Endothelial cell of umbilical vein (primary cell): ENCODE data around the gene DHX35. TPM values are rescaled to one million over a fixed set of nuclear protein-coding genes. Genes with fewer than 3 reads are reported as not detected.

Experiments used
- BruUV-seq: library from RNA; stranded (reverse); fragments of 400-500 nt; replicated peaks from 2 replicates; lab custom pipeline; 2021; lab: Mats Ljungman, UMichigan
- CTCF ChIA-PET: fragments of 300-600, 350-600 bp; sonication (Branson Sonifier 250); formaldehyde crosslinking; loops from one replicate; lab custom pipeline; 2021; ENCODE audit warnings: antibody characterized with exemption, inconsistent platforms; lab: Charles Lee
- POLR2A ChIA-PET: fragments of 300-600, 350-600 bp; sonication (Branson Sonifier 250); formaldehyde crosslinking; loops from one replicate; lab custom pipeline; 2021; ENCODE audit warnings: antibody characterized with exemption, inconsistent platforms; lab: Charles Lee
- DNase-seq: peaks from one replicate; pipeline ENCODE4 v3.0.0-alpha.2; 2011; ENCODE audit warnings: low read depth, low spot score
- FAIRE-seq: peaks from 2 replicates; lab custom pipeline; 2011; peaks lifted over from hg19 to GRCh38; lab: Jason Lieb, UNC
- H2AFZ ChIP-seq: 2 replicates; pipeline ENCODE4 v1.6.0; 2012; ENCODE audit warnings: low read depth, low read length, control low read depth, inconsistent platforms
- H3K27ac ChIP-seq: 2 replicates; pipeline ENCODE4 v1.5.1; 2011; ENCODE audit warnings: low read depth, mild to moderate bottlenecking, control low read depth, low read length, moderate library complexity; ENCODE audit not compliant: insufficient read depth
- H3K27me3 ChIP-seq, 2 experiments: 2 replicates each; pipeline versions ENCODE4 v1.6.0 to v1.6.1; 2011; ENCODE audit warnings: low read length in 2 of 2, mixed read lengths in 1 of 2; ENCODE audit not compliant: control insufficient read depth in 2 of 2, insufficient read depth in 2 of 2
- H3K36me3 ChIP-seq, 2 experiments: 2 replicates in 1 of 2; 3 replicates in 1 of 2; pipeline ENCODE4 v1.5.1; 2011; ENCODE audit warnings: low read length in 2 of 2, mild to moderate bottlenecking in 1 of 2, moderate library complexity in 1 of 2; ENCODE audit not compliant: control insufficient read depth in 2 of 2, insufficient read depth in 2 of 2; ENCODE audit errors: extremely low read depth in 1 of 2
- H3K4me1 ChIP-seq: 3 replicates; pipeline ENCODE4 v1.5.1; 2011; ENCODE audit warnings: mild to moderate bottlenecking, low read length; ENCODE audit not compliant: control insufficient read depth, insufficient read depth; ENCODE audit errors: extremely low read depth
- H3K4me2 ChIP-seq: 2 replicates; pipeline ENCODE4 v1.6.1; 2011; ENCODE audit warnings: low read length, control low read depth, mixed read lengths; ENCODE audit not compliant: insufficient read depth
- H3K4me3 ChIP-seq, 3 experiments: fragments of 200-600 bp in 1 of 3; sonication (generic), shearing (Covaris generic) in 1 of 3; replicated peaks in 1 of 3; 2 replicates each; pipeline ENCODE4 v1.5.1; 2011 to 2016; ENCODE audit warnings: control low read depth in 3 of 3, low read length in 3 of 3, mild to moderate bottlenecking in 2 of 3, inconsistent platforms in 1 of 3, low read depth in 1 of 3, moderate library complexity in 1 of 3; ENCODE audit not compliant: insufficient read depth in 1 of 3
- H3K79me2 ChIP-seq: 2 replicates; pipeline ENCODE4 v1.6.0; 2012; ENCODE audit warnings: low read length, inconsistent platforms; ENCODE audit not compliant: control insufficient read depth, insufficient read depth
- H3K9ac ChIP-seq: replicated peaks from 2 replicates; pipeline ENCODE3; 2011; ENCODE audit warnings: low read length, control low read depth; ENCODE audit not compliant: insufficient read depth; ENCODE audit errors: extremely low read depth
- H3K9me1 ChIP-seq: replicated peaks from 3 replicates; pipeline ENCODE4 v1.6.0; 2011; ENCODE audit warnings: mild to moderate bottlenecking, low read length; ENCODE audit not compliant: control insufficient read depth, insufficient read depth; ENCODE audit errors: extremely low read depth
- H3K9me3 ChIP-seq: replicated peaks from 2 replicates; pipeline ENCODE4 v1.5.1; 2012; ENCODE audit warnings: low read length, inconsistent platforms; ENCODE audit not compliant: control insufficient read depth, insufficient read depth
- H4K20me1 ChIP-seq: replicated peaks from 2 replicates; pipeline ENCODE3; 2011; ENCODE audit warnings: mild to moderate bottlenecking, low read length; ENCODE audit not compliant: control insufficient read depth, insufficient read depth; ENCODE audit errors: extremely low read depth
- FOS ChIP-seq: IDR thresholded peaks from 2 replicates; pipeline ENCODE4 v1.6.1; 2011; ENCODE audit warnings: mild to moderate bottlenecking, low read length, moderate library complexity, borderline replicate concordance; ENCODE audit not compliant: insufficient read depth
- GATA2 ChIP-seq: IDR thresholded peaks from 2 replicates; pipeline ENCODE4 v1.7.0; 2011; ENCODE audit warnings: low read depth, mild to moderate bottlenecking, moderate library complexity, mixed read lengths, low read length; ENCODE audit not compliant: insufficient read length, insufficient read depth
- JUN ChIP-seq: IDR thresholded peaks from 2 replicates; pipeline ENCODE4 v1.6.1; 2011; ENCODE audit warnings: borderline replicate concordance, low read depth; ENCODE audit not compliant: insufficient read length, insufficient read depth
- MYC ChIP-seq: IDR thresholded peaks from one replicate; pipeline ENCODE4 v1.6.1; 2011; ENCODE audit warnings: mild to moderate bottlenecking, low read depth, low read length
- POLR2A ChIP-seq: IDR thresholded peaks from 2 replicates; pipeline ENCODE4 v1.6.1; 2012; ENCODE audit warnings: low read depth, mild to moderate bottlenecking, control low read depth, low read length
- POLR2AphosphoS5 ChIP-seq: IDR thresholded peaks from 2 replicates; pipeline ENCODE4 v1.6.1; 2012; ENCODE audit warnings: low read depth, mild to moderate bottlenecking, control low read depth, low read length, moderate library complexity; ENCODE audit not compliant: insufficient read depth
- dilution Hi-C: fragments of 300-500 bp; cut with MboI; formaldehyde crosslinking; loops from one replicate; pipeline ENCODE4 v1.15.0; 2019; ENCODE audit warnings: low sequenced_read_pairs; ENCODE audit not compliant: extremely low pct_ligation_motif_present
- intact Hi-C: fragments of 100-400 bp; cut with micrococcal nuclease; formaldehyde crosslinking; loops from one replicate; pipeline ENCODE4 v1.10.0; 2022
- polyA plus RNA-seq, 4 experiments: library from polyadenylated mRNA; depleted of rRNA in 3 of 4; stranded (reverse) in 3 of 4; unstranded in 1 of 4; fragments of >200 nt; gene quantifications; 2 replicates each; pipeline versions ENCODE4 v1.2.1 to v1.2.3, GENCODE V29; 2011 to 2012; ENCODE audit warnings: missing spikeins in 1 of 4
- total RNA-seq: library from RNA; stranded (reverse); gene quantifications from 2 replicates; pipeline ENCODE4 v1.2.3, GENCODE V29; 2021
- TF ChIP-seq, protein P1 (sequence below), 2 donors: IDR thresholded peaks; 1 replicate in 1 of 2; 2 replicates in 1 of 2; pipeline ENCODE4 v1.5.1; 2011; ENCODE audit warnings: low read length in 2 of 2, mild to moderate bottlenecking in 2 of 2, moderate library complexity in 2 of 2, control low read depth in 1 of 2, inconsistent platforms in 1 of 2, low read depth in 1 of 2; ENCODE audit not compliant: insufficient read depth in 1 of 2; ENCODE audit errors: extremely low read depth in 1 of 2

Gene DHX35
- total and polyA plus RNA-seq, 2 donors (not counting 3 experiments of a cell fraction or from before 2014, with no cell fraction given), result 10.0 to 13.0 TPM

DNA sequence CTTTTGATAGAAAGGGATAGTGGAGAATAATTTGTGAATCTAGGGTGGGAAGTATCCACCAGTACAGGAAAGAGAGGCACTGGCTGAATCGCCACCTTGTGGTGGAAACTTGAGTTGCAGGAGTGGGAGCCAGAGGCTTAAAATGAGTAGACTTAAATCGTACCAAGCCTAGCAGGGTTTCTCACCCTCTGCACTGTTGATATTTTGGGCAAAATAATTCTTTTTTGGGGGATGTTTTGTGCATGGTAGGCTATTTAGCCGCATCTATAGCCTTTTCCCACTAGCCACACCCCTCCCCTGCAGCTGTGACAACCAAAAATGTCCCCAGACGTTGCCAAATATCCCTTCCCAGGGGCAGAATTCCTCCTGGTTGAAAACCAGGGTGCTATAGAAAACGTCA lies 119.1 kb downstream of the DHX35 start:
- TF ChIP-seq GATA2 (no peak), POLR2A (no peak), MYC (no peak), FOS (no peak), POLR2AphosphoS5 (no peak), JUN (no peak)
- TF ChIP-seq, protein P1, sequence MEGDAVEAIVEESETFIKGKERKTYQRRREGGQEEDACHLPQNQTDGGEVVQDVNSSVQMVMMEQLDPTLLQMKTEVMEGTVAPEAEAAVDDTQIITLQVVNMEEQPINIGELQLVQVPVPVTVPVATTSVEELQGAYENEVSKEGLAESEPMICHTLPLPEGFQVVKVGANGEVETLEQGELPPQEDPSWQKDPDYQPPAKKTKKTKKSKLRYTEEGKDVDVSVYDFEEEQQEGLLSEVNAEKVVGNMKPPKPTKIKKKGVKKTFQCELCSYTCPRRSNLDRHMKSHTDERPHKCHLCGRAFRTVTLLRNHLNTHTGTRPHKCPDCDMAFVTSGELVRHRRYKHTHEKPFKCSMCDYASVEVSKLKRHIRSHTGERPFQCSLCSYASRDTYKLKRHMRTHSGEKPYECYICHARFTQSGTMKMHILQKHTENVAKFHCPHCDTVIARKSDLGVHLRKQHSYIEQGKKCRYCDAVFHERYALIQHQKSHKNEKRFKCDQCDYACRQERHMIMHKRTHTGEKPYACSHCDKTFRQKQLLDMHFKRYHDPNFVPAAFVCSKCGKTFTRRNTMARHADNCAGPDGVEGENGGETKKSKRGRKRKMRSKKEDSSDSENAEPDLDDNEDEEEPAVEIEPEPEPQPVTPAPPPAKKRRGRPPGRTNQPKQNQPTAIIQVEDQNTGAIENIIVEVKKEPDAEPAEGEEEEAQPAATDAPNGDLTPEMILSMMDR (IDR thresholded peaks at IDR 0.05; ENCODE audit: extremely low read depth in 1 of 2, insufficient read depth in 1 of 2, low read depth in 1 of 2, low read length in 2 of 2), result peak; percentile 77 to 88
- H2AFZ ChIP-seq, result no peak overlapping the region
- dilution Hi-C loops, result no loop called here
- ChIA-PET CTCF (interaction anchor here (0.8 to 4.5 kb wide), 12 partner anchors 9 to 436 kb away, joined by 3 to 143 read pairs (median 4); partner anchors contain the start of gene FAM83D), POLR2A (no interaction called here)
- H3K9me3 ChIP-seq, result no peaks in the 10 kb centered on the region
- FAIRE-seq (peak; percentile 95), DNase-seq (peak; percentile 79)
- H3K79me2 ChIP-seq, result no peaks in the 10 kb centered on the region
- H4K20me1 ChIP-seq, result no peaks in the 10 kb centered on the region
- H3K27me3 ChIP-seq, result peaks cover 4 to 9% of the 10 kb centered on the region in 2 experiments
- BruUV-seq, result no TSS peak
- H3K9me1 ChIP-seq, result no peaks in the 10 kb centered on the region
- intact Hi-C loops, result loop anchor here (1.0 kb wide), 1 partner anchor 31 kb away; no protein-coding TSS in a partner anchor
- no peak overlapping the region for H3K4me3 ChIP-seq
- no peak overlapping the region for H3K4me2 ChIP-seq
- no peak overlapping the region for H3K27ac ChIP-seq
- no peak overlapping the region for H3K9ac ChIP-seq
- no peaks in the 10 kb centered on the region for H3K4me1 ChIP-seq
- H3K36me3 ChIP-seq, result no peaks in the 10 kb centered on the region
